Smooth muscle cell of trachea (primary cell): Measurements from ENCODE around the gene DTNB. TPM values are rescaled to one million over a fixed set of nuclear protein-coding genes. Genes with fewer than 3 reads are reported as not detected.

ENCODE experiments used
- total RNA-seq: library from RNA; depleted of rRNA; stranded (reverse); fragments of >200 nt; gene quantifications from 2 replicates; pipeline ENCODE4 v1.2.1, GENCODE V29; 2014

The DTNB gene
- 6.3 and 6.7 TPM in 2 replicates for total RNA-seq

DNA sequence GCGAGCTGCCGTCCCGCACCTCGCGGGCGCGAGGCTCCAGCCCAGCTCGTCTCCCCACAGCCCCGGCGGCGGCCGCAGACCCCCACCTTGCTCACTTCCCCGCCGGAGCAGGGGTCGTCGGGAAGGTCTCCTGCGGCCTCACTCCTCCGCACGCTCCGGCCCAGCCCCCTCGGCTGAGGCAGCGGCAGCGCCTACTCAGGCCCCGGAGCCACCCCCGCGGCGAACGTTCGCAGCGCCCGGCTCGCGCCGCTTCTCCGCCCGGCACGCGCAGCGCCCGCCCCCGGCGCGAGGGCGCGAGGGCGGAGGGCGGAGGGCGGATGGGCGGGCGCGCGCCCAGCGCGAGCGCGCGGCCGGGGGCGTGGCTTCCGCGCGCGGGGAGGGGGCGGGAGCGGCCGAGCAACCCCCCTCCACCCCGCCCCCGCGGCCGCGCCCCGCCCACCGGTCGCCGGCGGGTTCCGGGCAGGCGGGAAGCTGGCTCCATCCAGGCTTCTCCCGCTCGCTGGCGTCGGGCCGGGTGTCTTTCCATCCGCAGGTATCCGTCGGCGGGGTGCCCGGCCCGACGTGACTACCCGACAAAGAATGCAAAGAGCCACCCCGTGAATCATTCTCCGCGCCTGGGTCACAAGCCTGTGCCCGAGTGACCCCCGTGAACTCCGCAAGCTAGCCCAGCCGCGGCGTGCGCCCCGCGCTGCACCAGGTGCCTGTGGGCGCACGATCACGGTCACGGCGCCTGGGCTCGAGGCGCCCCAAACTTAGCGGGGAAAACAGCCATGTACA is at the start of gene DTNB:
Gene DTNB (minus strand): TSS at position 278 of the 777 bp plus-strand sequence. CDS start 20,917 bp downstream, outside the sequence.

DNA sequence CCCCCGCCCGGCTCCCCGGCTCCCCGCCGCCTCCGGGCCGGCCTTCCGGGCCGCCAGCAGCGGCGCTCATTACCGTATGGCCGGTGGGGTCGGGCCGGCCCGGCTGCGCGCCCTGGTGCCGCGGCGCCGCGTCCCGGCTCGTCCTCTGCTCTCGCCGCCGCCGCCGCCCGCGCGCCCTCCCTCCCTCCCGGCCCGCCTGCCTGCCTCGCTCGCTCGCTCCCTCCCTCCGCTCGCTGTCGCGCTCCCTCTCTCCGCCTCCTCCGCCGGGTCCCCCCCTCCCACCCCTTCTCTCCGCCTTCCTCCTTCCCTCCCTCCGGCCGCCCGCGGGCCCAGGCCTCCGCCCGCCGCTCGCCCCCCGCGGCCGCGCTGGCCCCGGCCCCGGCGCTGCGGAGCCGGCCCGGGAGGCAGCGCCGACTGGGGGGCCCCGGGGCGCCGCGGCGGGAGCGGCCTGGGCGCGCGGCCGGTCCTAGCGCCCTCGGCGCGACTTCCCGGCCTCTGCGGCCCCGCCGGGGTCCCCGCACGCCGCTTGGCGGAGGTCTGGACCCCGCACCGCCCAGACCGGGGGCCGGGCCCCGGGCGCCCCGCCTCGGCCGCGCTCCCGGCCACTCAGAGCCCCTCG is 331.5 kb downstream of the DTNB start, which contains the start of gene DNMT3A:
Gene DNMT3A (minus strand): TSS at position 173 of the 619 bp plus-strand sequence. CDS start 27,941 bp downstream, outside the sequence.

Other genes with a start within 250 kb of the DTNB start
- 8.4 and 9.7 TPM in 2 replicates for gene ASXL2, start 204.9 kb upstream of the DTNB start, total RNA-seq